Neural progenitor cell (in vitro differentiated cells): ENCODE results near the gene RNASEH2A.
A peak's percentile ranks its signal among the peaks of the same experiment; 100 is the strongest.

Experiments used
- CTCF ChIP-seq: fragments of 200-600 bp; sonication (generic); IDR thresholded peaks from 2 replicates; pipeline ENCODE4 v1.5.1; 2017; ENCODE audit warnings: antibody characterized with exemption, mild to moderate bottlenecking
- EZH2 ChIP-seq: fragments of 200-600 bp; sonication (generic); IDR thresholded peaks from 2 replicates; pipeline ENCODE4 v1.6.1; 2017; ENCODE audit warnings: antibody characterized with exemption, mild to moderate bottlenecking, moderate library complexity
- EZH2phosphoT487 ChIP-seq: fragments of 200-600 bp; sonication (generic); IDR thresholded peaks from 2 replicates; pipeline ENCODE4 v1.6.1; 2017; ENCODE audit warnings: antibody characterized with exemption

GRCh38 chr19:12833738-12834565, 27.6 kb downstream of the RNASEH2A start:
- TF ChIP-seq CTCF (no peak), EZH2 (no peak), EZH2phosphoT487 (peak; percentile 42)
